Ramos (cell line): ENCODE data around the gene PPP1R37.
"Not testable (repeated sequence)": the region's sequence is repeated elsewhere in the genome, so short reads cannot be mapped to it uniquely, and the experiment has no call there.

Experiments
- in situ Hi-C: fragments of 300-500 bp; cut with MboI; formaldehyde crosslinking; loops from one replicate; pipeline ENCODE4 v1.14.3; 2022; ENCODE audit warnings: low sequenced_read_pairs; ENCODE audit not compliant: unreplicated experiment

The PPP1R37 gene

DNA sequence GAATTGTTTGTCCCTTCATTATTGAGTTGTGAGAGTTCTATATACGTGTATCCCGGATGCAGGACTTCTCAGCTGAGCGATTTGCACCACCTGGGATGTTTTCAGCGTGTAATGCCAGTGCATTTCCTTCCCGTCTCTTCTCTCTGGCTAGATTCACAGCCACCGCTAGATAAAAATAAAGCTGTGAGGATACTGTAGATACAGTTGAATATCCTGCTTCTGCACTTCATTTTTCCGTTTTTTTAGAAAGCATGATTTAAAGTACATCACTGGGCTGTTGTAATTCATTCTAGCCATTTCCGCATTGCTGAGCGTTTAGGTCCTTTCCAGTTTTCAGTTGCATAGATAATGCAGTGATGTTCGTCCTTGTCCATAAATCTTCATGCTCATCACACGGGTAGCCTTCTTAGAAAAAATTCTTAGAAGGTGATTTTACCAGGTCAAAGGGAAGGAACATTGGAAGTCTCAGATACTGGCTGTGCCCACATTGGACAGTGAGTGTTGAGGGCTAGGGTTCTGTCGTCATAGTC lies 14.7 kb downstream of the PPP1R37 start:
- in situ Hi-C loops = no loop called here

DNA sequence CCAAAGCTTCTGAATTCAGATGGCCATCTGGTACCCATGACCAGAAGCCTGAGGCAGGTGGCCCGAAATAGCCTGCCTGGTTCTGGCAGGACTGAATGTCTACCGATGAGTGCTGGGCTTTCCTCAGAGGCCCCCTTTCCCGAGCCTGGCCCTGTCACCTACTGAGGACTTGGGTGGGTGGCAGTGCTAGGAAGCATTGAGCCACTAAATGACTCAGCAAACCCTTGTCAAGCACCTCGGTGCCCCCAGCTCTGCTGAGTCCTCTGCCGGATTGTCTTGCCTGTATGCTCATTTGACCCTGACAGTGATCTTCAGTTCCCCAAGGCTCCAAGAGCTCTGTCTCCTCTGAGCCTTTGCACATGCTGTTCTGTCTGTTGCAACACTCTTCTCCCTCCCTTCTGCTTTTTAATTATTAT lies 17.9 kb downstream of the PPP1R37 start:
- in situ Hi-C loops = no loop called here

- in situ Hi-C loops = no loop called here
These were observed 19.3 kb downstream of the PPP1R37 start for GRCh38 chr19:45112111-45112827.

DNA sequence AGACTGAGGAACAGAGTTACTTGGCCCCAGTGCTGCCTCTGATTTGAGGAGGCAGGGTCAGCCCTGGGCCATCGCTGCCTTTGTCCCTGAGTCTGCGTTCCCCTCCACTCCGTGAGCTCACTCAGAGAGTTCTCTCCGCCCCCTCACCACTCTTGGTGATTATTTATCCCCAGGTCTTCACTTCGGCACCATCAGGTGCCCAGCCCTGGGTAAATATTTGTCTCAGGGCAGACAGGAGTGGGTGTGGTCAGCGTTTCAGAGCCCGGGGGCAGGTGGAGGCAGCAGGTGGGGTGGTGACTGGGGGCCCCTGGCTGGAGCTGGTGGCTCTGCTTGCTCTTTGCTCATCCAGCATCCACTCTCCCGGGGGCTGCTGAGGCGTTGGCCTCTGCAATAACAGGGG lies 20.6 kb downstream of the PPP1R37 start:
- in situ Hi-C loops = no loop called here

DNA sequence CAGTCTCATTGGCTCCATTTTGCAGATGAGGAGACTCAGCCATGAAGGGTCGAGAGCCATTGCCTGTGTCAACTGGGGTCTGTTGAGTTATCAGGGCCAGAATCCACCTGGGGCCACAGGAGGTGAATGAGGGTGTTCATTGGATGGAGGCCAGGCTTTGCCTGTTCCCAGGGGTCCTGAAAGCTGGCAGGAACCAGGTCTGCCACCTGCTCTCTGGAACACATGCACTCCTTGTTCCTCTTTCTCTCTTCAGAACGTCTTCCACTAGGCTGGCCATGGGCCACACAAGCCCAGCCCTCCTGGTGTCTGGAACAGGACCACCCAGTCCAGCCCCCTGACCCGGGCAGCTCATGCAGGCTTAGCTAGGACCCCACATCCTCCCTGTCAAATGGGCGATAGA lies 21.1 kb downstream of the PPP1R37 start:
- in situ Hi-C loops = no loop called here

DNA sequence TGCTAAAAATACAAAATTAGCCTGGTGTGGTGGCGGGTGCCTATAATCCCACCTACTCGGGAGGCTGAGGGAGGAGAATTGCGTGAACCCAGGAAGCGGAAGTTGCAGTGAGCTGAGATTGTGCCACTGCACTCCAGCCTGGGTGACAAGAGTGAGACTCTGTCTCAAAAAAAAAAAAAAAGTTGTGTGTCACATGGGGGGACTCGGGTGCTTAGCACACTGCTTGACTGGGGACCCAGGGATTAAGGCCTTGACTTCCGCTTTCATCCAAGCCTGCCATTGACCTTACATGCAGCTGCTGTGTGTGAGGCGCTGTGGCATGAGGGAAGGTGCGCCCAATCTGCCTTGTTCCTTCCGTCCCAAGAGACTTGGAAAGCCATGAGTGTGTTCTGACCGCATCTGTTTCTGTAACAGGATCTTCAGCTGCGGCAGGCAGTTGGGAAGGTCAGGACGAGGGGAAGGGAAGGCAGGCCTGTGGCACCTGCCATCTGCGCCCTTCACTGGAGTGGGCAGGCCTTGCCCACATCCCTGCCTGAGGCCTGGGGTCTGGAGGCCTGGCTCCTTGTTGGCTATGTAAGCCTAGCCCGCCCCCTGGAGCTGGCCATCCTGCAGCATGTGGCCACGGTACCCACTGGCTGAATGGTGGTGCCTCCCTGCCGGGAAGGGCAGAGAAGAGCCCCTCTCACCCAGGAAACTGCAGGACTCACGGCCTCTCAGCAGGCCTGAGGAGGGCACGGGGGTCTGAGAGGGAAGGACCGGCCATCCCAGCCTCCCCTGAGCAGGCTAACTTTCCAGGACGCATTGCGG lies 23.0 kb downstream of the PPP1R37 start:
- in situ Hi-C loops = no loop called here

DNA sequence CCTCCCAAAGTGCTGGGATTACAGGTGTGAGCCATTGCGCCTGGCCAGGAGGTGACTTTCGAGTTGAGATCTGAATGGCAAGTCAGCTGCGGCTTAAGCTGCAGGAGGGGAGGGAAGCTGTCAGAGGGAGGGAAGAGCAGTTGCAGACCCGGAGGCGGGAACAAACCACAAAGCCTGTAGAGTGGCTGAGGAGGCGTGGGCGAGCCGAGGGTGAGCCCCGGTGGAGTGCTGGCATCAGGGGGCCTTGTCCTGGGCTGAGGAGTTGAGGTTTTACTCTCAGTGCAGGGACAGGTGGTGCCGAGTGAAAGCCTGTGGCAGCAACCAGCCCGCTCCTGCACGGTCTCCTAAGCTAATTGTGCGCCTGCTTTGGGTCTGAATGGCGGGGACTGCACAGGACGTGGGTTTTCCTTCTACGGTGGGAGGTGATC lies 24.2 kb downstream of the PPP1R37 start:
- in situ Hi-C loops = no loop called here

- in situ Hi-C loops = no loop called here
These were observed 24.7 kb downstream of the PPP1R37 start for GRCh38 chr19:45117671-45118070.

GRCh38 chr19:45118106-45118505 lies 25.1 kb downstream of the PPP1R37 start:
- in situ Hi-C loops = no loop called here

GRCh38 chr19:45118591-45119355 lies 25.8 kb downstream of the PPP1R37 start:
- in situ Hi-C loops = not testable (repeated sequence)

GRCh38 chr19:45119582-45119981 lies 26.6 kb downstream of the PPP1R37 start:
- in situ Hi-C loops = no loop called here

DNA sequence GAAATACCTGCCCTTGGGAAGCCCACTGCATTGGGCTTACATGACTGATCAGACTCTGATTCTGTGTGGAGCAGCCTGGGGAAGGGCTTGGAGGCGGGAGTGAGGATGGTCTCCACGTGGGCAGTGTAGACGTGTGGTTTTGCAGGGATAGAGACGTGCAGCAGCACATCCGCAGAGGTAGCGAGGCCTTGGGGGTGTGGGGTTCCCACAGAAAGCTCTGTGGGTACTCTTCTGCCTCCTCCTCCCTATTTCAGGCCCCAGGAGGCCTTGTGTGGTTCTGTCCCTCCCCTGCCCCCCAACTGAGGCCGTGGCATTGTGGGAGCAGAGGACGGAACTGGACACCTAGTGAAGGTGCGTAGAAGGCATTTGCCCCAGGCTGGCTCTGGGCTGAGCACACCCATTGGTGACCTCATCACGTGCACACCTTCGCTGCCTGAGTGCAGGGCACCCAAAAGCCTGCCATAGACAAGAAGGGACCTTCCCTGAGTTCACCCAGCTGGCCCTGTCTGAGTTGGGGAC lies 28.9 kb downstream of the PPP1R37 start:
- in situ Hi-C loops = no loop called here

DNA sequence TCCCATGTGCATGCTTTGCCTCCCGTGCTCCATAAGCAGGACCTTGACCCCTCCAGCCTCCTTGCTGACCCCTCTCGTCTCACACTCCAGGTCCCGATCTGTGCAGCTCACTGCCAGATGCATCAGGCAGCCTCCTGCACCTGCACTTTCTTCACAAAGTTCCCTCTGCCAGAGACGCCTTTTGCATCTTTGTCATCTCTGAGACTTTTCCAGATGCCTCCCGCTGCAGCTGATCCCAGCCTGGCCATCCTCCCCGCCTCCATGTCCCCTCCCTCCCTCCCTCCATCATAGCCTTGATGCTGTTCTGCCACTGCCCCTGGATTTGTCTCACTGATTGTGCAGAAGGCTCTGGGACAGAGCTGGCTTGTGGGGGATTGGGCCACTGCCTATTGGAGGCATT lies 29.9 kb downstream of the PPP1R37 start:
- in situ Hi-C loops = no loop called here

- in situ Hi-C loops = no loop called here
These were observed 30.5 kb downstream of the PPP1R37 start for GRCh38 chr19:45123440-45123850.

DNA sequence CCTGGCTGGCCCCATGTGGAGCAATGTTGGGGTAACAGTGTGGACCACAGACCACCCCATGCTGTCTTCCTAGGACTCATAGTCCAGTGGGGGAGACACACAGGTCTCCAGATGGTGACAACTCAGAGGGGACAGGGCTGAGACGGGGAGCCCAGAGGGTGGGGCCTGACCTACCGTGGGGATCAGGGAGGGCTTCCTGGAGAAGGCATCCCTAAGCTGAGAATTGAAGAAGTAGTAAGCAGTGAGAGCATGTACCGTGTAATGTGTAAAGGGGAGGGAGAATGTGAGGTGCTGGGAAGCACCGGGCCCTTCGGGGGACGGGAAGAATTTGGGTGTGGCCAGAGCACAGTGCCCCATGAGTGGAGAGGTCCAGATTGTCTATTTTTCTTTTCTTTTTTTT lies 31.0 kb downstream of the PPP1R37 start:
- in situ Hi-C loops = no loop called here

DNA sequence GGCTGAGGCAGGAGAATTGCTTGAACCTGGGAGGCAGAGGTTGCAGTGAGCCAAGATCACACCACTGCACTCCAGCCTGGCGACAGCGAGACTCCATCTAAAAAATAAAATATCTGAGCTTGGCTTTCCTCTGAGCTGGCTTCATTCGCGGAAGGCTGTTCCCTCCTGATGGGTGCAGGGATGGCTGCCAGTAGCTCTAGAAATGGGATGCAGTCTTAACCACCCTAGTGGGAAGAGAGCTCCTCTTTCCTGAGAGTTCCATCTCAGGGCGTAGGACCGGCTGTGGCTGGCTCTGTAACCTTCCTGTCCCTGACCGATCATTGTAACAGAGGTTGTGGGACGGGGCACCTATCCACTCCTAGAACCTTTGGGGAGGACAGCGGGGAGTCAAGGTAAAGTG lies 32.4 kb downstream of the PPP1R37 start:
- in situ Hi-C loops = no loop called here

GRCh38 chr19:45125975-45126493 lies 33.1 kb downstream of the PPP1R37 start:
- in situ Hi-C loops = no loop called here

DNA sequence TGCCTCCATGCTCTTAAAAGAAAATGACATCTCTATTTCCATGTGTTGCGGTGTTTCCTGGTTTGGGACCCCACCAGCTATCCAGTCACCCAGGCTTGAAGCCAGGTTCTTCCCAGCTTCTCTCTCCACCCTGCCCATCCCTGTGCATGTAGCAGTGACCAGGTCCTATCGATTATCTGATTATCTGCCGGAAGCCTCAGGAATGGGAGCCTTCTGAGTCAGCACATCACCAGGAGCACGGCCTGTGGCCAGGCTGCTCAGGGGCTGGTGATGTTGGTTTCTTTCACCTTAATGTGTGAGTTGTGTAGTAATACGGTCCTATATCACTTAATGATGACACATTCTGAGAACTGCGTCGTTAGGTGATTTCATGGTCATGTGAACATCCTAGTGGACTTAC lies 33.7 kb downstream of the PPP1R37 start:
- in situ Hi-C loops = no loop called here

DNA sequence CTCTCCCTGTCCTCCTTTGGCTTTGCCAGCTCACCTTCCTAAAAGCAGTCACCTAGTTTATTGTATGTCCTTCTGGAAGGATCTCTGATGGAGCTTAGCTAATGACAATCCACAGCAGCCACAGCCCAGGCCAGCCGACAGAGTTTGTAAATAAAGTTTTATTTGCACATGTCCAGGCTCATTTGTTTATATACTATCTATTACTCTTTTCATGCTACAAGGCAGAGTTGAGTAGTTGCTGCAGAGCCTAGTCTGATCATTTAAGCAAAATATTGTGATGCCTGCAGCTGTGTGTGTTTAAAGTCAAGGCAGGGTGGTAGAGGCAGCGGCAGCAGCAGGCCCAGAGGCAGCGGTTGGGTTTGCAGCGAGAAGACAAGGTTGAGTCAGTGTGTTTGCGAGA lies 35.2 kb downstream of the PPP1R37 start:
- in situ Hi-C loops = no loop called here

DNA sequence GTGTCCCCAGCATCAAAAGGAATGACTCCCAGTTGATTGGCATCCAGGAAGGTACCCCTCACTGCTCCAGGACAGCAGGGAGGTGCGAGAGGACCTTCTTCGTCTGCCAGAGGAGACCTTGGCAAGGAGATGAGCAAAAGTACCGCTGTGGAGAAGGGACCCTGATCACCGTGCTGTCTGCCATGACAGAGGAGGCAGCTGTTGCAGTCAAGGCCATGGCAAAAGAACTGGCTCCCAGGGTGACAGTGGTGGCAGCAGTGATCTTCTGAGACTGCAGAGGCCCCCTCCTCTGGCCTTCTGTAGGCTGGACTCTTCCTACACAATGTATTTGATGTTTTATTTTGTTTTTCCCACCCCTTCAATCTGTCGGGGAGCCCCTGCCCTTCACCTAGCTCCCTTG lies 35.8 kb downstream of the PPP1R37 start:
- in situ Hi-C loops = no loop called here
